A204.1 (cell line): Measurements from ENCODE around the gene MYBPC3.

ENCODE experiments used
- FAIRE-seq: peaks from 2 replicates; lab custom pipeline; 2012; peaks lifted over from hg19 to GRCh38; lab: Jason Lieb, UNC

MYBPC3 gene

GRCh38 chr11:47352556-47352955, at the start of gene MYBPC3:
MYBPC3 (minus strand) TSS chr11:47352702; CDS start chr11:47352647, 55 bp downstream.
- FAIRE-seq: no peak

- no peak for FAIRE-seq
Measured at GRCh38 chr11:47400768-47401279, 48.3 kb upstream of the MYBPC3 start.

DNA sequence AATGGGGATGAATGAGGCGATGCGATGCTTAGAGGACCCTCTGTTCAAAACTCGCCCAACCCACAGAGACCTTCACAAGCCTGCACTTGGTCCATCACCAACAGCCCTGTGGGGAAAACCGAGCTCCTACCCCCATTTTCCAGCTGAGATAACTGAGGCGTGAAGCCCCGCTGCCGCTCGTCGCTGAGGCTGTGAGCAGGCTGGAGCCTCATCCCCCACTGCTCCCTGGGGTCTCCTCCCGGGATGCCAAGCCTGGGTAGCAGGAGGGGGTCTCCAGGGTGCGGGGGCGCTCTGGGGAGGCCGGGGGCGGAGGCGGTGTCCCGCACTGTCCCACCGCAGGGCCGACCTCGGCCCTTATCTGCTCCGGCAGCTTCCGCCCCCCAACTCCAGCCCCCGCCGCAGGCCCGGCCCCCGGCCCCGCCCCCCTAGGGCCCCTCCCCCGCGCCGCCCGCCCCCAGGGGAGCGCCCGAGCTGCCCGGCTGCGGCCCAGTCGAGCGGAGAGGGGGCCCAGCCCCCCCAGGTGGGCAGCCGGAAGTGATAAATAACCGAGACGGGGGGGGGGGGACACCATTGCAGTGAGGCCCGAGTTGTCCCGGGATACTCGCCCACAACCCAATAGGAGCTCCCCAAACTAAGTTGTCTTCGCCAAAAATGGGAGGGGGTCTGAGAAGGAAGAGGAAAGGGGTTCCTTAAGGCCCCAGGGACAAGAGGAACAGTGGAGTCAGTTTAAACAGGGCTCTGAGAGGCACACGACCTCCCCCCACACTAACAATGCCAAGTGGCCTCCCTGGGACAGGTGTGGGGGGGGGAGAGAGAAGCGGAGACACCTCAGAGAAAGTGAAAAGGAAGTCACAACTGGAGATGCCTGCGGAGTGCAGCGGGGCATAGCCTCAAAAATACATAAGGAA, 47.6 kb upstream of the MYBPC3 start:
- FAIRE-seq: no peak

DNA sequence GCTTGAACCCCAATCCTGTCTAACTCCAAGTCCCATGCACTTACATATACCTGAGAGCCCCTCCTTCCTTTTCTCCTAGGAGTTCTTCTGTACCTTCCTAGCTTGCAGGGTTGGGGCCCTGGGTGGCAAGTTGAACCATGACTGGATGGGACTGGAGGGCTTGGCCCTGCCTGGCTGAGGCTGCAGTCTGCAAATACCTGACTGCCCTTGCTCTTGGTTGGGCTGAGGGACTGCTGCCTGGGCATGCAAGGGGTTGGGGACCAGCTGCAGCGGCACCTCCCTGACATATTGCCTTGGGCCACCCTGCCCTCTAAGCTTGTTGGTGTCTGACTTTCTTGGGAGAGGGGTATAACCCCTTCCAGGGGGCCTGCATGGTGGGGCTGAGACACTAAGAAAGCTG, 46.0 kb upstream of the MYBPC3 start:
- FAIRE-seq: no peak

- FAIRE-seq: no peak
Measured at GRCh38 chr11:47398011-47398410, 45.5 kb upstream of the MYBPC3 start.

- FAIRE-seq: no peak
Measured at GRCh38 chr11:47396049-47396320, 43.5 kb upstream of the MYBPC3 start.

- FAIRE-seq: no peak
Measured at GRCh38 chr11:47395223-47396048, 42.9 kb upstream of the MYBPC3 start.

DNA sequence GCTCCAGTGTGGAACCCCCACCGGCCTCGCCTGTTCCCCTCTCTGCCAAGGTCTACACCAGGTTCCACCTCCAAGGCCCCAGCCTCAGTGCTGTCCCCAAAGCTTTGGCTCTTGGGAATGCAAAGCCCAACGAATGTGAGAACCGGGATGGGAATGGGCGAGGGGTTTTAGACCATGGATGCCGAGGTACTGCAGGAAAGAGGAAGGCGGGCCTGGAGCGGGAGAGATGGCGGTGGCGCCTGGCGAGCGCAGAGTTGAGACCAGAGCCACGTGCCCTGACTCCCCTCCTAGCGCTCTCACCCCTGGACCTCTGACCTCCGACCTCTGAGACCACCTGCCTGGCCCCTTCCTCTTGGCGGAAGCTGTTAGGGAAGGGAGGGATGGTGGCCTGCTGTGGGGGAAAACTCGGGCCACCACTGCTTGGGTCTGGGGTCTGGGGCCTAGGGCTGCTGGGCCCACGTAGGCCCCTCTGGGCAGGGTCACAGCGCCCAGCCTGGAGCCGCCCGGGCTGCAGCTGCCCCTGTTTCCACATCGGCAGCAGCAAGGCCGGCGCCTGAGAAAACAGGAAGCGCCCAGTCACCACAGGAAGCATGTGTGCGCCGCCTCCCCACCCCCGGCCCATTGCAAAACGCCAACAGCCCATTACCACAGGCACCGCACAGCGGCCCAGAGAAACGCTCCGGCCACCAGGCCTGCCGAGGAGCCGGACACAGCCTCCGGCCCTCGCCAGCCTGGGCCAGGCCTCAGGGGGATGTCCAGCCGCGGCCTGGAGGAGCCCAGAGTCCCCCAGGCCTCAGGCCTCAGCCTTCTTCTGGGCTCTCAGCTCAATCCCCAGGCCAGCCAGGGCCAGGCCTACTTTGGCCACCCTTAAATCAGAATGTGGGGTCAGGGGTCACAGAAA, 42.1 kb upstream of the MYBPC3 start:
- FAIRE-seq: no peak

GRCh38 chr11:47394050-47394321, 41.5 kb upstream of the MYBPC3 start:
- FAIRE-seq: no peak

DNA sequence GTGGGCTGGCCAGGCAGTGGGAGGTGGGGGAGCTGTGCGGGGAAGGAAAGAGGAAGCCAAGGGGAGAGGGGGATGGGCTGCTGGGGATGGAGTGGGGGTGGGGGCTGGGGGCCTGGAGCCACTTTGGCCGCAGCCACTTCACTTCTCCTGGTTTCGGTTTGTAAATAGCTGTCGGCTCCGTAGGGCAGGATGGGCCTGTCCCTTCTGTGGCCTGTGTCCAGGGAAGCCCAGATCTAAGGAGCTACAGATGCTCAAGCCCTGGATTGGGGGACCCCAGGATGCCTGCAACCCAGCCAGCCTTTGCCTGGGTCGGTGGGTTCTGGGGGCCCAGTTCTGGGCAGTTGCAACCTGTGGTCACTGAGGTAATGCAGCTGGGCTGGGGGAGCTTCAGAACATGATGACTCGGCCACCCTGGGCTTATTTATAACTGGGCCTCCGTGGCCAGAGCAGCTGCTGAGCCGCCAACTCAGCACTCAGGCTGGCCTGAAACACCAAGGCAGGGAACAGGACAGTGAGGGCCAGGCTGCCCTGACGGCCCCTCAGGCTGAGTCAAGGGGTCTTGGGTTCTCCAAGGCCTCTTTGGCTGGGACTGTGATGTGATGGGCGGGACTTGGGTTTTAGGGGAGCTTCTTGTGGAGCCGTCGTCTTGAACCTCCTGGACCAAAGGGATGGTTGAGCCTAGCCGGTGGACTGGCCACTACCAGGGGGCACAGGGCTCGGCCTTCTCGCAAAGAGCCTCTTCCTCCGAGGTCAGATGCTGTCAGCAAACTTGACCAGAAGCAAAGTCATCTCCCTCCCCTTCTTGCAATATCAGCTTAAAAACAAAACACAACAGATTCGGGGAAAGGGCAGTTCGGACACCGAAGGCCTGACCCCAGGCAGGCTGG, 40.9 kb upstream of the MYBPC3 start:
- no peak for FAIRE-seq

DNA sequence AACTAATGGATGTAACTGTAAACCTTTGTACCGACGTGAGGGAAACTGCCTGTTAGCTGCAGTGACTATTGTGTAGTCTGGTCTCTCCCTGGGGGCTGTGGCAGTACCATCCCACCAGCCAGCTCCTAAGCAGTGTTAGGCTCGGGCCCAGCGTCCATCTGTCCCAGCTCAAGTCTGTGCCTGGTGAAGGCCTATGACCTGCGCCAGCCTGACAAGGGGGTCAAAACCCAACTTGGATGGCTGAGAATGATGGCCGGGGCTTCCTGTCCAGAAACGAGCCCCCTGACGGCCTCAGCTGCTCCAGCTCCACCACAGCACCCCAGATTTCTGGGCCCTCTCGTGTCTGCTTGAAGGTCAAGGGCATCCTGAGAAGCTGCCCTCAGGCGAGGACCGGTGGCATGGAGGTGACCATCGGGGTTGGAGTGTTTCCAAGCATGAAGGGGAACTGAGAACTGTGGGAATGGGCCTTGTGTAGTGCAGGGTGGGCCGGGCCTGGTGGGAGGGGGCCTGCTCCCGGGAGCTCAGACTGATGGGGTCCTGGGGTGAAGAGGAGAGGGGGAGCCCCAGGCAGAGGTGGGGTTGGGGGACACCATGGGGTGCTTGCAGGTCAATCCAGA, 40.2 kb upstream of the MYBPC3 start:
- no peak for FAIRE-seq

GRCh38 chr11:47391711-47392432, 39.4 kb upstream of the MYBPC3 start:
- FAIRE-seq: no peak

DNA sequence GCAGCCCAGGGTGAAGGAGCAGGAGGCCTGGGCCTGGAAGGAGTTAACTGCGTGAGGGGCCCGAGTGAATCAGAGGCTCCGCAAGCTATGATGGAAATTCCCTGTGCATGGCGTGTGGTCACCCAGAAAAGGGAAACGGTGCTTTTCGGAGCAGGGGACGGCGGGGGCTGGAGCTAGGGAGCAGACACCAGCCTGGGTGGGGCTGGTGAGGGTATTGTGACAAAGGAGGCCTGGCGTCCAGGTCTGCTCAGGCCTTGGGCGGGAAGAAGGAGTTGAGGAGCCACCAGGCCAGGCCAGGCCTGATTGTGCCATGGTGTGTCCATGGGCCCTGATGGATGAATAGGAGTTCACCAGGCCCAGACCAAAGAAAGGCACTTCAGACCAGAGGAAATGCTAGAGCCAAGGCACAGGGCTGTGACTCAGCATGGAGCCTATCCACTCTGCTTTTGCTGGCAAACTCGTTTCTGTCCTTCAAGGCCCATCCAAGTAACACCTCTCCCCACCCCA, 38.6 kb upstream of the MYBPC3 start:
- no peak for FAIRE-seq

DNA sequence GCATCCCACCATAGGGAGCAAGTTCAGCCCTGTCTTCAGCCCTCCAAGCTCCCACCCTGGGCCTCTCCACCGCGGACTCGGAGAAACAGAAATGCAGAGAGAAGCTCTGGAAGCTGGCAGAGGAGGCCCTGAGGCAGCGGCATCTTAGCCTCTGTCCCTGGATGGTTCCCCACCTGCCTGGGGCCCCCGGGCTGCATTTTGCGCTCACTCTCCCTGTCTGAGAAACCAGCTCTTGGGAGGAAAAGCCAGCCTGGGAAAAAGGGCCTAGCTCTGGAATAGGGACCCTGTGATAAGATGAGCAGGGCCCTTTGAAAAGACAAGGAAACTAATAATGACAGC, 37.9 kb upstream of the MYBPC3 start:
- no peak for FAIRE-seq

DNA sequence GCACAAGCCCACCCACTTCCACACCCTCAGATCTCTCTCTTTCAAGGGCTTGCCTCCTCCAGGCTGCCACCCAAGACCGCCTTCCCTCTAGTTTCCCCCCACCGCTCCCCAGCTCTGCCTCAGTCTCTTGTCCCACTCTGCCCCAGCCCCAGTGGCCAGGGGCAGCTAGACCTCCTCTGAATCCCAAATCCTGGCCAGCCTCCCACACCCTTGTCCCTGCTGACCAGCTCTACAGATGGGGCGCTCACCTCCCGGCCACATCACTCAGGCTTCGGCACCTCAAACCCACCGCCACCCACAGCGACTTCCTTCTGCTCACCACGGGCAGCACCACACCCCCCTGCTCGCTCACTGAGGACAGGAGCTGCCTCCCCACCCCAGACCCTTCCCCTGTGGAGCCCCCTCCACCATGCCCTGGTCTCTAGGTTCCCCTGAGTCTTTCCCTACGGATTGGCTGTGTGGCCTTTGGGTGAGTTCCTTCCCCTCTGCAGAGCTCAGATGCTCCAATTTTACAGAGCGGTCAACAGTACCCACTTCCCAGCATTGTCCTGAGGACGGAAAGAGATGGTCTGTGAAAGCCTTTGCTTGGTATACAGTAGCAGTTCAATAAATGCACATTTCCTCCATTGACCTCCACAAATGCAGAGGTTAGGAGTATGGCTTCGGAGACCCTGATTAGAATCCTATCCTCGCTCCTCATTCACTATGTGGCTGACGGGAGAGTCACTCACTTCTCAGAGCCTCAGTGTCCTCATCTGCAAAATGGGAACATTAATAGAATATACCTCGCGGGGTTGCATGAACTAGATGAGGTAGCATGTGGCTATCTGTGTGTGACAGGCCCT, 37.3 kb upstream of the MYBPC3 start:
- no peak for FAIRE-seq

DNA sequence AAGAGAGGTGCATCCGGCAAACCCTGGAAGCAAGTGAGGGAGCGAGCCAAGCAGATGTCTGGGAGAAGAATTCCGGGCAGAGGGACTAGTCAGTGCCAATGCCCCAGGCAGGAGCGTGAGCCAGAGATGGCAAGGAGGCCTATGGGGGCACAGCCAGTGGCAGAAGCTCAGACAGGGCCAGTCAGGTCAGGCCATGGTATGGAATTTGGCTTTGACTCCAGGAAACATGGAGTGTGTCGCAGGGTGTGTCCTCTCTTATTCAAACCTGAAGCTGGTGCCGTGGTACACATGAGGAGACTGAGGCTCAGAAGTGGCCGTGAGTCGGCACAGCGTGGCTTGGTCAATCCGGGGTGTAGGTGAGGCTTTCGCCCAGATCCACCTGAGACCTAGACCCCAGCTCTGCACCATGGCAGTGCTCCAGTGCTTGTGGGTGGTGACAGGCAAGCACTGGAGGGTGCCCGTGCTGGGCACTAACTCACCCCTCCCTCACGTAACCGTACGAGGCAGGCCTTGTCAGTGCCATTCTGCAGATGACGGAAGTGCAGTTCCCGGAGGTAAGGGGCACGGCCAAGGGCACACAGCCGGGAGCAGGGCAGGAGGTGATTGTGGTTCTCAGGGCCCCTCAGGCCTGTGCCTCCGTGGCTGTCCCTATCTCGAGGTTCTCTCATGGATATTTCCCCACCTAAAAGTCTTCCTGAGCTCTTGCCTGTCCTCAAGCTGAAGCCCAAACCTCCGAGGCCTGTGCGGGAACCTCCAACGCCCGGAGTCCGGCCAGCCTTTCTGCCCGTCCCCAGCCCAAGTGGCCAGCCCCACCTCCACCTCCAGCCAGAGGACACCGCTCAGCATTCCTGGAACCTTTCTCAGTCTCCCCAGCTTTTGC, 36.4 kb upstream of the MYBPC3 start:
- no peak for FAIRE-seq

DNA sequence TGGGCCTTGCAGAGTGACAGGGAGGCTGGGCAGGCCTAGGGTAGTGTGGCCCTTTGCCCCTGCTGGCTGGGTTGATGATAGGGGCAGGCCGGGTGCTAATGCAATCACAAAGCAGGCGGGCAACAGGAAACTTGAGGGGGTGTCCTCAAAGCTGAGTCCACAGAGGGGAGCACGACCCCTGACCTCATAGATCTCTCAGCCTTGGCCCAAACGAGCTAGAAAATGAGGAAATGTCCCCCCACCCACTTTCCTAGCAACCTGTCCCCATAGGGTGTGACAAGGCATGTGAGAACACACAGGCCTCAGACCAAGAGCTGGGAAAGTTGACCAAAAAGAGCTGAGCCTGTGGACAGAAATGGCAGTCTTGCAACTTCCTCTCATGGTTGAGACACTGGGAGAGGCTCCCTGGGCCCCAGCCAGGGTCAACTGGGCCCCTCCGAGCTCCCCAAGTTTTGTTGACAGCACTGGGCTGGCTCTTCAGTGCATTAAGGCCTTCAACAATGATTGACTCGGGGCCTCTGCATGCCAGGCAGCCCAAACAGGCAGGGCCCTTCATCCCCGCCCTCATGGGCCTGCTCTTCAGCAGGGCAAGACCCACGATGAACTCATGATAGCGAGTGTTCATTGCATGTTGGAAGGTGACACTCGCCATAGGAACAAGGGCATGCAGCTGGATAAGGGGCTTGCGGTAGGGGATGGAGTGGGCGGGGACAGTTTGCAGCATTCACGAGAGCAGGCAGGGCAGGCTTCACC, 35.6 kb upstream of the MYBPC3 start:
- no peak for FAIRE-seq

DNA sequence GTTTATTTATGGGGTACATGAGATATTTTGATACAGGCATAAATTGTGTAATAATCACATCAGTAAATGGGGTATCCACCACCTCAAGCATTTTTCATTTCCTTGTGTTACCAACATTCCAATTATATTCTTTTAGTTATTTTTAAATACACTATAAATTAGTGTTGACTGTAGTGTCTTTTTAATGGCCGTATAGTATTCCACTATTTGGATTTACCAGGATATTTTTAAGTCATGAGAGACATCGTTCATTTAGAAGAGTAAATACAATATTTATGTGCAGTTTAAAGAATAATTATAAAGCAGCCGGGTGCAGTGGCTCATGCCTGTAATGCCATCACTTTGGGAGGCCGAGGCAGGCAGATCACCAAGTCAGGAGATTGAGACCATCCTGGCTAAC, 32.0 kb upstream of the MYBPC3 start:
- FAIRE-seq: no peak
